Neutrophil (primary cell): ENCODE data around the gene COL6A1.

Source experiments
- H3K27ac ChIP-seq: fragments of 200-600 bp; sonication (generic); 2 replicates; pipeline ENCODE4 v1.5.1; 2016; ENCODE audit warnings: mild to moderate bottlenecking, moderate library complexity
- H3K27me3 ChIP-seq: fragments of 200-600 bp; sonication (generic); 2 replicates; pipeline ENCODE4 v1.6.0; 2016; ENCODE audit warnings: mild to moderate bottlenecking
- H3K36me3 ChIP-seq: fragments of 200-600 bp; sonication (generic); 2 replicates; pipeline ENCODE4 v1.5.1; 2017
- H3K4me1 ChIP-seq, 2 experiments: fragments of 200-600 bp in 1 of 2; sonication (generic) in 1 of 2; 1 replicate in 1 of 2; 2 replicates in 1 of 2; pipeline versions ENCODE4 v1.5.1 to v1.6.1; 2013 to 2016; ENCODE audit warnings: low read depth in 1 of 2, low read length in 1 of 2, mild to moderate bottlenecking in 1 of 2, moderate library complexity in 1 of 2; ENCODE audit not compliant: control insufficient read depth in 1 of 2, insufficient read depth in 1 of 2
- H3K4me3 ChIP-seq, 2 experiments: fragments of 200-600 bp in 1 of 2; sonication (generic) in 1 of 2; 1 replicate in 1 of 2; 2 replicates in 1 of 2; pipeline ENCODE4 v1.5.1; 2013 to 2016; ENCODE audit warnings: low read depth in 1 of 2, low read length in 1 of 2, mild to moderate bottlenecking in 1 of 2, moderate library complexity in 1 of 2
- H3K9me3 ChIP-seq: fragments of 200-600 bp; sonication (generic); 2 replicates; pipeline ENCODE4 v1.5.1; 2016
- CTCF ChIP-seq: fragments of 200-600 bp; sonication (generic); IDR thresholded peaks from 2 replicates; pipeline ENCODE4 v1.5.1; 2016; ENCODE audit warnings: antibody characterized with exemption

COL6A1 gene

GRCh38 chr21:45980697-45981096 lies 873 bp upstream of the COL6A1 start:
- Histone ChIP-seq H3K27ac (no peak overlapping the region), H3K36me3 (no peaks in the 10 kb centered on the region), H3K27me3 (peaks cover 100% of the 10 kb centered on the region), H3K9me3 (no peaks in the 10 kb centered on the region), H3K4me3 (no peak overlapping the region), H3K4me1 (peaks cover 2 to 5% of the 10 kb centered on the region in 2 experiments)
- no peak for TF ChIP-seq CTCF

- peaks cover 0 to 5% of the 10 kb centered on the region in 2 experiments for H3K4me1 ChIP-seq
- H3K27me3 ChIP-seq = peaks cover 88% of the 10 kb centered on the region
- H3K4me3 ChIP-seq = no peak overlapping the region
- no peak for TF ChIP-seq CTCF
- H3K27ac ChIP-seq = no peak overlapping the region
- no peaks in the 10 kb centered on the region for H3K36me3 ChIP-seq
- no peaks in the 10 kb centered on the region for H3K9me3 ChIP-seq
These were observed 655 bp downstream of the COL6A1 start for GRCh38 chr21:45982092-45982757.

- peaks cover 80% of the 10 kb centered on the region for H3K27me3 ChIP-seq
- H3K4me3 ChIP-seq = no peak overlapping the region
- H3K36me3 ChIP-seq = no peaks in the 10 kb centered on the region
- peaks cover 0 to 5% of the 10 kb centered on the region in 2 experiments for H3K4me1 ChIP-seq
- H3K9me3 ChIP-seq = no peaks in the 10 kb centered on the region
- TF ChIP-seq CTCF = no peak
- no peak overlapping the region for H3K27ac ChIP-seq
These were observed 1.4 kb downstream of the COL6A1 start for GRCh38 chr21:45982758-45983648.

GRCh38 chr21:45983649-45983965 lies 2.0 kb downstream of the COL6A1 start:
- Histone ChIP-seq H3K27me3 (peaks cover 74% of the 10 kb centered on the region), H3K27ac (no peak overlapping the region), H3K4me3 (no peak overlapping the region), H3K9me3 (no peaks in the 10 kb centered on the region), H3K4me1 (peaks cover 0 to 5% of the 10 kb centered on the region in 2 experiments), H3K36me3 (no peaks in the 10 kb centered on the region)
- TF ChIP-seq CTCF = no peak

GRCh38 chr21:45983981-45984551 lies 2.5 kb downstream of the COL6A1 start:
- Histone ChIP-seq H3K27me3 (peaks cover 69% of the 10 kb centered on the region), H3K36me3 (no peaks in the 10 kb centered on the region), H3K9me3 (no peaks in the 10 kb centered on the region), H3K27ac (no peak overlapping the region), H3K4me1 (peaks cover 0 to 5% of the 10 kb centered on the region in 2 experiments), H3K4me3 (no peak overlapping the region)
- no peak for TF ChIP-seq CTCF
